GM21717 (cell line): ENCODE measurements around the gene SLC6A2.

Experiments
- ATAC-seq: cut with Tn5 transposase; IDR thresholded peaks from one replicate; pipeline ENCODE4 v1.9.1; 2021; ENCODE audit warnings: mild to moderate bottlenecking, moderate library complexity; ENCODE audit not compliant: unreplicated experiment

The SLC6A2 gene

DNA sequence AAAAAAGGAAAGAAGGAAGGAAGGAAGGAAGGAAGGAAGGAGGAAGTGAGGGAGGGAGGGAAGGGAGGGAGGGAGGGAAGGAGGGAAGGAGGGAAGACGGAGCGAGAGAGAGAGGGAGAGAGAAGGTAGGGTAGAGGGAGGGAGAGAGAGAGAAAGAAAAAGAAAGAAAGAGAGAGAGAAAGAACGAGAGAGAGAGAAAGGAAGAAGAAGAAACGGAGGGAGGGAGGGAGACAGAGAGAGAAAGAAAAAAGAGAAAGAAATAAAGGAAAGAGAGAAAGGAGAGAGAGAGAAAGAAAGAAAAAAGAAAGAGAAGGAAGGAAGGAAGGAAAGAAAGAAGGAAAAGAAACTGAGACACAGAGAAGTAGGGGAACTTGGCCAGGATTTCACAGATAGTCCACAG lies 8.4 kb upstream of the SLC6A2 start:
- ATAC-seq, result no peak

DNA sequence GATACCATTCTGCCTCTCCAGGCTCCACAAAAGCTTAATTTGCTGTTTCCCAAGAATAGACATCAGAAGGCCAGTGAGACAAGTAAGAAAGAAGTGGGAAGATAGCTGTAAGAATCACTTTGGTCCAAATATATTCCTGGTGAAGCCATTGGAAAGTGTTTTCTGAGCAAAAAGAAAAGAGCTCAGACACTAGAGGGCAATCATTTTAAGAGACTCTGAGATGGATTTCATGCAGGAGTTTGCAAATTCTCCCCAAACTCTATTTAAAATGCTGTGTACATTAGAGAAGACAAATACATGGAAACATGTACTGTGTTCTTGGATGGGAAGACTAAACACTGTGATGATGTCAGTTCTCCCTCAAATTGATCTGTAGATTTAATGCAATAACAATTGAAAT lies 8.0 kb upstream of the SLC6A2 start:
- no peak for ATAC-seq

DNA sequence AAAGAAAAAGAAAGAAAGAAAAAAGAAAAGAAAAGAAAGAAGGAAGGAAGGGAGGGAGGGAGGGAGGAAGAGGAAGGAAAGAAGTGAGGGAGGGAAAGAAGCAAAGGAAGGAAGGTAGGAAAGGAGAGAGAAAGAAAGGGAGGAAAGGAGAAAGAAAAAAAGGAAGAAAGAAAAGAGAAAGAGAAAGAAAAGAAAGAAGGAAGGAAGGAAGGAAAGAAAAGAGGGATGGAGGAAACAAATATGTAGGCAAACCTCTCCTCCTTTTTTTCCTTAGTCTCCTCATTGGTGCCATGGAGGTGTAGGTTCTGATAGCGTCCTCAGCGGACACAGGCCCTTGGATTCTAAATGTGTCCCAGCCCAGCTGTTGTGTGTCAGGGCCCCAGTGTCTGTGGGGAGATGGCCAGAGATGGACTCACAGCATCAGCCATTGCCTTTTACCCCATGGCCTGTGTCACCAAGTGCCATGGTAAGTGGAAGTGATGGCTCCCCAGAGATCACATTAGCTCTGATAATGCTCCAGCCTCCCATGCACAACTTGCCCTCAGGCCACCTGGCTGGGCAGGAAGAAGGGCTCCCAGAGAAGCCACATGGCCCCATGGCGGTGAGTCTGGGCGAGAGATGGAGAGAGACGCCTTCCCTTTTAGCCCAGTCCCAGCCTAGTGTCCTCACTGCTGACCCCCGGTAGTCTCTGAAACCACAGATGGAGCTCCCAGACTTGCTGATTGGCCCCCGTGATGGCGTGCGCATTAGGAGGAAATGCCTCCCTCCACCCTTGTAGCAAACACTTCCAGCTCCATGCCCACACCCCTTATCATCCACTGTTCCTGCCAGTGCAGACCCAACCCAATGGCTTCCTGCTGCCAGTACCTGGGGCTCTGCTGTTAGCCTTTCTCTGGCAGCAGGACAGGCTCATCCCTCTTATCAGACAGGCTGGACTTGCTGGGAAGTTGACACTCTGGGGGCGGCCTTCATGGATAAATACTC lies 3.7 kb upstream of the SLC6A2 start:
- no peak for ATAC-seq

DNA sequence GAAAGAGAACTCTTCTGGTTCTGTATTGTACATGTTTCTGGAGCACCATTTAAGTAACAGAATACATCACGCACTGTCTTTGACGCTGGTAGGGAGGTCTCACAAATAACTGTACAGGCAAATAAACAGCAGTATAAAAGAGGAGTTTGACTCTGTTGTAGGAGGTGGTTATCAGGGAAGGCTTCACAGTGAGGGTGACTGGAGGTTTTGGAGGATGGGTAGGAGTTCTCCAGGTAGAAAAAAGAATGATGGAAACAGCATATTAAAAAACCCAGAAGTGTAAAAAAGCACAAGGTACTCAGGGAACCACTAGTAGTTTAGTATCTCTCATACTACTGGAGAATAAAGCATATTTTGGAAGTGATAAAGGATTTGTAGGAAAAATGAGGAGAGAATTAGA lies 2.7 kb upstream of the SLC6A2 start:
- ATAC-seq, result no peak

DNA sequence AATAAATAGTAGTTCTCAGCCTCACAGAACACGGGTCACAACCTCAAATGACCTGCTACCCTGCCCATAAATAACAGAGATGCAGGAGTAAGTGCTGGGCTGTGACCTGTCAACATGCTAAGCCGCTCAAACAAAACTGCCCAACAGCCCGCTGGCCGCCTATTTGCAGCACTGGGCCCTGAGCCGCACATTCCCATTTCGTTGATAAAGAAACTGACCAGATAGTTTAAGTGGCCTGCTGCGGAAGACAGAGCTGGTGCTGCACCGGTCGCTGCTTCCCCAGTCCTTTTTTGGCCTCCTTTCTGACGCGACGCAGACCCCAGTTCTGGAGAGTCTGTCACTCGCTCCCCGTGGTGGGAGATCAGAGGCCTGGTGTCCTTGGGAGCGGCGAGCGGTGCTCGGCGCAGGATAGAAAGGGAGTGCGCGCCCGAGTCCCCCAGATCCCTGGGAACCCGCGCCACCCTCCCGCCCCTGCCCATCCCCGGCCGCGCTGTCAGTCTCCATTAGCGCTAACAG lies 349 bp upstream of the SLC6A2 start:
- ATAC-seq, result no peak

DNA sequence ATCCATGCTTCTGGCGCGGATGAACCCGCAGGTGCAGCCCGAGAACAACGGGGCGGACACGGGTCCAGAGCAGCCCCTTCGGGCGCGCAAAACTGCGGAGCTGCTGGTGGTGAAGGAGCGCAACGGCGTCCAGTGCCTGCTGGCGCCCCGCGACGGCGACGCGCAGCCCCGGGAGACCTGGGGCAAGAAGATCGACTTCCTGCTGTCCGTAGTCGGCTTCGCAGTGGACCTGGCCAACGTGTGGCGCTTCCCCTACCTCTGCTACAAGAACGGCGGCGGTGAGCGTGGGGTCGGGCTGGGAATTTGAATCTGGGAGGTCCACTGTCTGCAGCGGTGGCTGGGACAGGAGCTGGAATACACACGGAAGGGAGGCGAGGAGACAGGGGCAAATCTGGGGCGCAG lies 904 bp downstream of the SLC6A2 start:
- ATAC-seq, result no peak

DNA sequence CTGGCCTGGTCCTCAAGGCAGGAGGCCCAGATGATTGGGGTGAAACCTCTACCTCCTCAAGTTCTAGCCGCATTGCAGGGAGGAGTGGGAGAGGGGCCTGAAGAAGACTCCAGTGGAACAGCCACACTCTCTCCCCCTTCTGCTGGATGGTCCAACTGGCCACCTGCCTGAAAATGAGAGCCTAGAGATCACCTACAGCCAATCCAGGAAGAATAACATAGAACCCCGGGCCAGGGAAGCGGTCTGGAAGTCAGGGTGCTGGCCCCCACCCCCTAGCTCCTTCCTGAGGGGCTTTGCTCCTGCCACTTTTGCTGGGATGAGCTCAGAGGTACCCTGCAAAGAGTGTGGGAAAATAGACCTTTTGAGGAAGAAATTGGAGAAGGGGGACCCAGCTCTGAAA lies 1.8 kb downstream of the SLC6A2 start:
- no peak for ATAC-seq

DNA sequence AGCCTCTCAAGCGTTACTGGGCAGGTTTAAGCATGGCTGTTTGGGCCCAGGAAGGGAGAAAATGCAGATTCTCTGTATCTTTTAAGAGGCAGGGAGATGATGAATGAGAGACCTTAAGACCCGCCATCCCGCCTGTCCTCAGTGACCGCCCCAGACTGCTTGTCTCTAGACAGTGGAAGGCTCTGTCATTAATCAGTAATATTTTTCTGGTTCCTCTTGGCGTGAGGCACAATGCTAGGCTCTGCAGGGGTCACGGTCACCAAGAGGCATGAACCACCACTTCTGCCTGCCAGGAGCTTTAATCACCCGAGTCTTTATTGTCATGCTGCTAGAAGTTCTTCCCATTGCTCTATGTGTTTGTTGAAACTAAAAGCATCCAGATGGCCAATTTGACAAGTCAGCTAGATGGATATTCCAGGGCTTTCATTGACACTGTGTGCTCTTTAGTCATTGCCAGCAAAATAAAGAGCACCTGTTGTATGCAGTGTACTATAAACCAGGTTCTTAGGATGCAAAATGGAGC lies 3.2 kb downstream of the SLC6A2 start:
- ATAC-seq, result no peak

DNA sequence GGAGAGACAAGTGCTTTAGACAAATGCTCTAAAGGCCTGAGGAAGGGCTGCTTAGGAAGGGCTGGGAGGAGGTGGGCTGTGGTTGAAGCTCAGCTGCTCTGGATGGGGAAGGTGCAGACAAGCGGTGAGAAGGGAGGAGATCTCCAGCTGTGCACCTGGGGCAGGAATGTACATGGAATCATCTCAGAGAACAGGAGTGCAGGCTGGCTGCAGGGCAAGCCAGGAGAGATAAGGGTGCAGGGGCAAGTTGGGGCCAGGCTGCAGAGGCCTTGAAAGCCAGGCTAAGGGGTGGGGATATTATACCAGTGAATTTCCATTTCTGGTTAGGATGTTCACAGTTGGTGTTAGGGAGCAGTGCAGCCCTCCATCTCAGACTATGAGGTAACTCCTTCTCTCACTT lies 4.2 kb downstream of the SLC6A2 start:
- ATAC-seq, result no peak

DNA sequence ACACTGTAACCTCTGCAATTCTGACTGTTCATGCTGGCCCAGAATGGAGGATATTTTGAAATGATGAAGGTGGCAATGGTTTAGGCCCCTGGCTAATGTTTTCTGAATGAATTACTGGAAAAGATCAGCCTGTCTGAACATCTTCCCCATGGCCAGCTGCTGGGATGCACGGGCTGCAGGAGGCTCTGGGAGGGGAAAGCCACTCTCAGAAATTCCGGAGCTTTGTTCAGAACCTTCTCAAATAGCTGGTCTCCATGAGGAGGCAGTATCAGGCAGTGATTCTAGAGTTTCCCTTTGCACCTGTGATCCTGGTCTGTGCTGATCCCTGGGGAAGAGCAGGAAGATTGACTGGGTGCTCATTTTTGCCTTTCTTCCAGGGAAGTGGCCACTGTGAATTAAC lies 5.0 kb downstream of the SLC6A2 start:
- ATAC-seq, result no peak

DNA sequence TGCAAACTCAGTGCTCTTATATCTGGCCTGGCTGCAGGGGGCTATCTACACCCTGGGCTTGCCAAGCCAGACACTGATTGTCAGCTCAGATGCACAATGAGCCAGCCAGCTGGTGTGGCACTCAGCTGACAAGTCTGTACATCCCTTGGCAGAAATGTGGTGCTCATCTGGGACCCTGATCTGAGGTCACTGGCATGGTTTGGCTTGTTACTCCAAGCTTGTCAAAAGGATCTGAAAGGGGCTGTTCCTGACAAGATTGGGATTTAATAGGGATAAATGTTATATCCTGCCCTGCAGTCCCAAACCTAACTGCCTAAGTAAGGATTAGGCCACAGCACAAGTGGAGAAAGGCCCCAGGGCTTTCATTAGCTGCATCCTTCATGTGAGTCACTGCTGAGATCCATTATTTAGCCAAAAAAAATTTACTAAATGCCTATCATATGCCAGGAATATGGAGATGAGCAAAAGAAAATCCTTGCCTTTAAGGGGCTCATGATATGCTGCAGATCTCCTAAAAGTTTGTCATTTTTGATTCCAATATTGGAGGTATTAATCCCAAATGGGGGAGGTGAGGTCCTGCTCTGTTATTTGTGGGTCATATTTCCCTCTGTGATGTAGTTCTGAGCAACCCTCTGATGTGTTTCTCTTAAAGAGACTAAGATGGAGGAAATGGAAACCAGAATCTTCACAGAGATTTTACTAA lies 6.3 kb downstream of the SLC6A2 start:
- ATAC-seq, result no peak

DNA sequence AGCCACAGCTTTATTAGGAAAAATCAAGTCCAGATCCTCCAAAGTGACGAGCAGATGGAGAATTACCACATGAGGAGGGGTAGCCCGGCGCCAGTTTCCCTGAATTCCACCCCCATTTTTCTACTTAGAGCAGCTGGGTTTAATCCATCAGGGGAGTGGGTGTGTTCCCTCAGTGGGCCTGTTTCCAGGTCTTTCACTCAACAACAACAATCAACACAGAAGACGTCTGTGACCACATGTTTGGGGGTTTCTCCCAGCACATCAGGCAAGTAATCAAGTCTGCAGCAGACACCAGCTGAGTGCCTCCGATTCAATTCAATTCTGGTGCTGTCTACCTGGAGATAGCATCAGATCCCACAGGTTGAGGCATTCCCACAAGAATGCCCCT lies 6.8 kb downstream of the SLC6A2 start:
- no peak for ATAC-seq

DNA sequence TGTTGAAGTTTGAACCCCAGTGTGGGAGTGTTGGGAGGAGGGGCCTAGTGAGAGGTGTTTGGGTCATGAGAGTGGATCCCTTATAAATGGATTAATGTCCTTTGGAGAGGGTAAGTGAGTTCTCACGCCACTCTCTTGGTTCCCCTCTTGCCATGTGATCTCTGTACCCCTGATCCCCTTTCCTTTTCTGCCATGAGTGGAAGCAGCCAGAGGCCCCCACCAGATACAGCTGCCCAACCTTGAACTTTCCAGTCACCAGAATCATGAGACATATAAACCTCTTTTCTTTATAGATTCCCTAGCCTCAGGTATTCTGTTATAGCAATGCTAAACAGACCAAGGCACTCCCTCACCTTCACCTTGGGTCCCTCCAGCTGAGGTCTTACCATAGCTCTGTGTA lies 7.4 kb downstream of the SLC6A2 start:
- no peak for ATAC-seq

DNA sequence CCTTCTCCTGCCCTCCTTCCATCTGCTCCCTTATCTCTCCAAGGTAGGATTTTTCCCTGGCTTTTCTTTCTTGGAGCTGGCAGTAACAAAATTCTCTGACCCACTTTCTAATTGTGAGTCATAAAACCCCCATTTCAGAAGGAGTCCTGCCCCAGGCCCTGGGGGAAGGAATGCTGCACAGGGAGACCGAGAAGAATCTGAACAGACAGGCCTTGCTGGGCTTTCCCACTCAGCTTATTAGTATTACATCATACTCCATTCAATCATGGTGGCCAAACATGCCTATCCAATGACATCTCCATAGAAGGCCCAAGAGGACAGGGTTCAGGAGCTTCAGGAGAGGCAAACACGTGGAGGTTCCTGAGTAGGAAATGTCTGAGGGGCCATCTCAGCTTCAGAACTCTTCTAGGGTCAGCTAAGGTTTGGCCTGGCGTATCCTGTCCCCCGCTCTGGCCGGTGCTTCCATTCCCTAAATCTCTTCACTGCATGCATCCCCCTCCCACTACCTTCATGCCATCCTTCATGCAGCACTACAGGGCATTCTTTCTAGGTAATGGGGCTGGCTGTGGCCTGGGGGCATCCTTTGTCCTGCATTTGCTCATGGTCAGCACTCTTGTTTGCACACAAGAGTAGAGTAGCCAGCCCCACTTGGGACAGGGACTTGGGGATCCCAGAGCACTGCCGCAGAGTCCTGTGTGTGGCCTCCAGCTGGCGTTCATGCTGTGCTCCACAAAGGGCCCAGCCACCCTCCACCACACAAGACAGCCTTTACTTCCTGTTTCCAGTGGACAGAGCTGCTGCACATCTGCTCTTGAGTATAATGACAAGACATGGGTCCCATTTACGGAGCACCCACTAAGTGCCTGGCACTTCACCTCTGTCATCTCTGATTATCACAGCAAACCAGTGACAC lies 8.2 kb downstream of the SLC6A2 start:
- ATAC-seq, result no peak

DNA sequence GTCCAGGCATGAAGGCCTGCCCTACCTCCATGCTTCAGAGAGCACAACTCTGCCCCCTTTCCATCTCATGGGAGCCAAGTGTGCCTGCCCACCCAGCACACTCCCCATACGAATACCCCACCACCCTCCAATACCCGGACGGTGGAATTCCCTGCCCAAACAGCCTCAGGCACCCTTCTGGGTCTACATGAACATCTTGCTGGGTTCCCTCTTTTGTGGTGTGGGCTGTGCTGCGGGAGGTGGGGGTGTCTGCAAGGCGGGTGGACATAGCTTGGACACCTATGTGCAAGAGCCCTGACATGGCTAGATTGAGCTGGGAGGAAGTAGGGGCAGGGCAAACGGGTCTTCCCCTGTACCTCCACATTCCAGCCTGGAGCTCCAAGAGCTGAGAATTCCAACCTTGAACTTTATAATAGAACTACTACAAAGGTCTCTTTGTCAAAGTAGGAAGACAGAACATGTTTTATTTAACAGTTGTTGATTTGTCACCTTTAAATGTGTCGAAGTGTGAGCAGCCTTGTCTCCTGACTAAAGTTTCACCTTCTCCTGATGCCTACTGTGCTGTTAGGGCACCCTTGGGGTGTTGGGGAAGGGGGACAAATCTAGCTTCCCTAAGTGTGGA lies 9.1 kb downstream of the SLC6A2 start:
- ATAC-seq, result no peak

DNA sequence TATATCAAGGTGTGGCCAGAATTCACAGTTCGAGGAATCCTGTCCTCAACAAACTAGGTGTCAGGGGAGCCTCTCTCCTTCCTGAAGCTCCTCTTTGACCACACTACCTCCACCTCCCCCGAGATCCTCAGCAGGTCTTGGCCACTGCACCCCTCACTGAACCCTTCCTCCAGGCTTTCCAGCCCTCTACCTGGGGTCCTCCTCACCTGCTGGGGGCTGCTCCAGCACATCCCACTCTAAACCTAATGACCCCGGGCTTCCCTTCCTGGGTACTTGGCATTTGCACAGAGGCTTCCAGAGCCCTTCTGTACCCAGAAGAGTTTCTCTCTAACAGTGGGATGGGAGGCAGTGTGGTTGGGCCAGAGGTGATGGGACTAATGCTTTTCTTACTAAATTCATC lies 9.7 kb downstream of the SLC6A2 start:
- ATAC-seq, result no peak

DNA sequence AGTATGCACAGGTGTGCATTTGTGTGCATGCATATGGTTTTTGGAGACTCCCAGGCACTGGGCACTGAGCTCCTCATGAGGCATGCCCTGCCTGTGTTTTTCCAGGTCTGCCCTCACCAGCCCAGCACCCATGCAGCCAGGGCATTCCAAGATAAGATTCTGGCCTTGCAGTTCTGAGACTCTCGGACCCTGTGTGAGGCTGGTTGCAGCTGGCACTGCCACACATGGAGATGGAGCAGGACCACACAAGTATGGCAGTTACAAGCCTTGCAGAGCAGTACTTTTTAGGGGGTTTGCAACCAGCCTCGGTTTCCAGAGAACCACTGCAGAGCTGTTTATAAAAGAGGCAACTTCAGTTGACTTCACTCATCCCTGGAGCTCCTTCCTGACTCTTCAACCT lies 10.2 kb downstream of the SLC6A2 start:
- ATAC-seq, result no peak

DNA sequence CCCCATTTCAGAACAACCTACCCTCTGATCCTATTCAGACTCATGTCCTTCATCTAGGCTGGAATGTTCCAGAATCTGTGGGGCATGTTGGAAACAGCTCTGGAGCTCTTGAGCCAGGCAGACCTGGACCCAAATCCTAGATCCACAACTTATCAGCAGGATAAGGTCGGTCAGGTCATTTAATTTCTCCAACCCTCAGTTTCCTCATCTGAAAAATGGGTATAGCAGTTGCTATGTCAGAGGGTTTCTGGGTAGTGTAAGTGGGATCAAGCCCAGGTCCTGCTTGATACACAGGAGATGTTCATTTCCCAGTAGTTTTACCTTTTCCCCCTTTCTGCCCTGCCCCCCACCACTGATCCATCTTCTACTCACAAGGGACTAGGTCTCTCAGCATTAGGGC lies 12.0 kb downstream of the SLC6A2 start:
- ATAC-seq, result no peak

DNA sequence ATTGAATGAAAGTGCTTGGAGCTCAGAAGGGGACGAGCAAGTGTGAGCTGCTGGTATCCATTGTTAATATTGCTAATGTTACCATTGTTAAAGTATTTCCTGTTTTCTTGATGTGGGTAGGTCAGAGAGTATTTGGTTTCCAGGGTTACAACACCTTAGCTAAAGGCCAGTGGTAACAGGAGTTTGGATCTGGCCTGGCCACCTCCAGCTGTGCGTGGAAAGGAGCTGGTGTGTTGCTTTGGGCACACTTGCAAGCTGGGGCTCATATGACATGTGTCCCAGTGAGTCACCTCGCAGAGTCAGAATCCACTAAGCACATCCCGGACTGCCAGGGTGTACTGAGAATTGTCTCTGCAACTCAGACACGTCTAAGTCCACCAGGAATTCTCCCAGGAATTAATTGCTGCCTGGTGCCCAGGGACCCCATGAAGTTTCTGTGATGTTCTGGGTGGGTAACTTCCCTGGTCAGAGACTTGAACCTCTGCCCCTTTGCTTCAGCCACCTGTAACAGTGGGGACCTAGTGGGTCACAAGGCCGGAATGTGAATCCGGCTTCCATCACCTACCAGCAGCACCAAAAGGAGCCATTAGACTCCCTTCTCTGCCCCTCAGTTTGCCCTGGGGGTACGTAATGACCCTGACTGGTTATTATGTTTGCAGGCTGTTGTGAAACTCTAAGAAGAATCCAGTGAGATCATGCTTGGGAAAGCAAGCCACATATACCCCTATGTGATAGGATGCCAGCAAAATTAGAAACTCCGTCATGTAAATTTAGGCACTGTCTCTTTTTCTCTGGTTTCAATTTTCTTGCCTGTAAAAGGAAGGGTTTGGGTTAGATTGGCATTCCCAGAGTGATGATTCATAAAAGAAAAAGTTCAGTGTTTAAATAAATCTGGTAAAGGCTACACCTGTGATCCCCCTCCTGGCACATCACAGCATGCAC lies 12.8 kb downstream of the SLC6A2 start:
- no peak for ATAC-seq
